Gastrocnemius medialis (tissue), 4 donors: ENCODE measurements around the gene LAP3. TPM values are rescaled to one million over a fixed set of nuclear protein-coding genes. Genes with fewer than 3 reads are reported as not detected.

Experiments
- ATAC-seq, 2 donors: fragments of 150-250 bp; one replicate each; pipeline ENCODE4 v1.9.1; 2016
- DNase-seq, 2 donors: peaks; one replicate each; pipeline ENCODE4 v3.0.0-alpha.2; 2019
- H3K27ac ChIP-seq, 4 donors: fragments of 200-600 bp; sonication (generic); 1 replicate in 1 of 4; 2 replicates in 3 of 4; pipeline ENCODE4 v1.5.1; 2016 to 2018; ENCODE audit warnings: mild to moderate bottlenecking in 2 of 4, moderate library complexity in 1 of 4
- H3K27me3 ChIP-seq, 3 donors: fragments of 200-600 bp; sonication (generic) in 2 of 3; 1 replicate in 1 of 3; 2 replicates in 2 of 3; pipeline versions ENCODE4 v1.5.1 to v1.6.0; 2016 to 2019; ENCODE audit warnings: mild to moderate bottlenecking in 1 of 3, moderate library complexity in 1 of 3
- H3K36me3 ChIP-seq, 2 donors: fragments of 200-600 bp; sonication (generic) in 1 of 2; one replicate each; pipeline ENCODE4 v1.5.1; 2017 to 2018
- H3K4me1 ChIP-seq, 2 donors: fragments of 200-600 bp; sonication (generic) in 1 of 2; one replicate each; pipeline ENCODE4 v1.5.1; 2016 to 2017; ENCODE audit warnings: mild to moderate bottlenecking in 2 of 2
- H3K4me3 ChIP-seq, 4 donors: fragments of 200-600 bp; sonication (generic) in 3 of 4; 1 replicate in 1 of 4; 2 replicates in 3 of 4; pipeline ENCODE4 v1.5.1; 2016 to 2019; ENCODE audit warnings: mild to moderate bottlenecking in 2 of 4
- H3K9me3 ChIP-seq, 3 donors: fragments of 200-600 bp; sonication (generic) in 2 of 3; 1 replicate in 1 of 3; 2 replicates in 2 of 3; pipeline ENCODE4 v1.5.1; 2016 to 2019
- CTCF ChIP-seq, 5 experiments: fragments of 450-650 bp in 3 of 5; fragments of 200-600 bp in 2 of 5; sonication (generic) in 2 of 5; IDR thresholded peaks in 4 of 5; conservative IDR thresholded peaks in 1 of 5; 1 replicate in 4 of 5; 2 replicates in 1 of 5; pipeline ENCODE4 v1.5.1; 2016 to 2019; ENCODE audit warnings: antibody characterized with exemption in 5 of 5, mild to moderate bottlenecking in 3 of 5, moderate library complexity in 3 of 5
- POLR2A ChIP-seq, 2 donors: fragments of 450-650 bp; IDR thresholded peaks; one replicate each; pipeline ENCODE4 v1.6.1; 2017; ENCODE audit warnings: antibody characterized with exemption in 2 of 2, mild to moderate bottlenecking in 2 of 2, moderate library complexity in 2 of 2
- in situ Hi-C, 4 donors: fragments of 200-750 bp; cut with MboI; loops; one replicate each; pipeline versions ENCODE4 v1.15.0 to v1.8.0; 2017; ENCODE audit warnings: low sequenced_read_pairs in 4 of 4
- intact Hi-C: fragments of 100-400 bp; cut with DNase I; formaldehyde crosslinking; loops from one replicate; pipeline ENCODE4 v1.15.1; 2023; ENCODE audit warnings: low total_unique reads
- total RNA-seq, 4 donors: library from RNA; depleted of rRNA; stranded (reverse); fragments of >200 nt; gene quantifications; one replicate each; pipeline versions ENCODE4 v1.1.0 to v1.2.3, GENCODE V29; 2016

LAP3 gene
- total RNA-seq, 4 donors from 2014 or later, result 63.7 to 85.2 (median 76.5) TPM

- Histone ChIP-seq H3K9me3 (no peaks in the 10 kb centered on the region), H3K4me3 (no peak overlapping the region), H3K27ac (no peak overlapping the region), H3K36me3 (no peaks in the 10 kb centered on the region), H3K4me1 (peaks cover 6% of the 10 kb centered on the region in 2 donors), H3K27me3 (no peaks in the 10 kb centered on the region)
- DNase-seq (no peak), ATAC-seq (no peak)
- TF ChIP-seq CTCF (IDR thresholded peaks at IDR 0.05 in 4 of 5, conservative IDR thresholded peaks at IDR 0.05 in 1 of 5) (peak in 1 of 5 experiments; percentile 18), POLR2A (IDR thresholded peaks at IDR 0.05) (no peak)
- intact Hi-C loops (no loop called here), in situ Hi-C loops (no loop called here)
These were observed 70.9 kb downstream of the LAP3 start for GRCh38 chr4:17647927-17648326.

GRCh38 chr4:17650406-17650805 is 73.4 kb downstream of the LAP3 start:
- DNase-seq, result peak in 1 of 2 donors; percentile 59
- Histone ChIP-seq H3K36me3 (no peaks in the 10 kb centered on the region), H3K27ac (peak overlapping the region in 1 of 4 donors; percentile 1), H3K27me3 (no peaks in the 10 kb centered on the region), H3K9me3 (no peaks in the 10 kb centered on the region), H3K4me1 (peaks cover 6% of the 10 kb centered on the region in 2 donors), H3K4me3 (no peak overlapping the region)
- TF ChIP-seq POLR2A (IDR thresholded peaks at IDR 0.05) (no peak), CTCF (IDR thresholded peaks at IDR 0.05 in 4 of 5, conservative IDR thresholded peaks at IDR 0.05 in 1 of 5) (no peak)
- ATAC-seq, result peak; percentile 38 to 42
- intact Hi-C loops (no loop called here), in situ Hi-C loops (no loop called here)

- no peaks in the 10 kb centered on the region for H3K36me3 ChIP-seq
- H3K9me3 ChIP-seq, result no peaks in the 10 kb centered on the region
- H3K27ac ChIP-seq, result no peak overlapping the region
- TF ChIP-seq POLR2A (IDR thresholded peaks at IDR 0.05), result no peak
- TF ChIP-seq CTCF (IDR thresholded peaks at IDR 0.05 in 4 of 5, conservative IDR thresholded peaks at IDR 0.05 in 1 of 5), result no peak
- DNase-seq (no peak), ATAC-seq (no peak)
- no peak overlapping the region for H3K4me3 ChIP-seq
- H3K4me1 ChIP-seq, result peaks cover 6% of the 10 kb centered on the region in 2 donors
- in situ Hi-C loops, result no loop called here
- intact Hi-C loops, result no loop called here
- no peaks in the 10 kb centered on the region for H3K27me3 ChIP-seq
These were observed 77.7 kb downstream of the LAP3 start for GRCh38 chr4:17654701-17655100.

- H3K36me3 ChIP-seq, result no peaks in the 10 kb centered on the region
- intact Hi-C loops, result no loop called here
- in situ Hi-C loops, result no loop called here
- H3K27me3 ChIP-seq, result no peaks in the 10 kb centered on the region
- H3K4me3 ChIP-seq, result no peak overlapping the region
- TF ChIP-seq POLR2A (IDR thresholded peaks at IDR 0.05) (no peak), CTCF (IDR thresholded peaks at IDR 0.05 in 4 of 5, conservative IDR thresholded peaks at IDR 0.05 in 1 of 5) (no peak)
- no peak overlapping the region for H3K27ac ChIP-seq
- H3K4me1 ChIP-seq, result no peaks in the 10 kb centered on the region
- no peak for ATAC-seq
- no peaks in the 10 kb centered on the region for H3K9me3 ChIP-seq
- no peak for DNase-seq
These were observed 80.1 kb downstream of the LAP3 start for GRCh38 chr4:17657090-17657489.

Other genes starting within 250 kb of the LAP3 start
- 10 to 100 TPM in 1 of 4 donors, 1 to 10 TPM in 3; 6.9 to 15.6 (median 9.1) TPM for gene QDPR, start 65.1 kb upstream of the LAP3 start, total RNA-seq
- gene CLRN2, start 62.0 kb upstream of the LAP3 start, total RNA-seq, result not detected
- 10 to 100 TPM in 3 of 4 donors, 1 to 10 TPM in 1; 4.5 to 20.0 (median 17.5) TPM for gene MED28, start 37.4 kb downstream of the LAP3 start, total RNA-seq
- gene FAM184B, start 204.4 kb downstream of the LAP3 start, total RNA-seq, result under 1 TPM in 3 of 4 donors, not detected in 1; 0.11 to 0.53 (median 0.49) TPM
- gene DCAF16, start 233.6 kb downstream of the LAP3 start, total RNA-seq, result 10 to 100 TPM in 2 of 4 donors, 1 to 10 TPM in 2; 5.8 to 12.3 (median 8.2) TPM
- gene NCAPG, start 233.8 kb downstream of the LAP3 start, total RNA-seq, result under 1 TPM in 3 of 4 donors, not detected in 1; 0.25 to 0.49 (median 0.33) TPM